NCI-H2227 (cell line): ENCODE measurements around the gene C1QTNF9.
"Not testable (repeated sequence)": the region's sequence is repeated elsewhere in the genome, so short reads cannot be mapped to it uniquely, and the experiment has no call there.

Source experiments
- DNase-seq: peaks from one replicate; lab custom pipeline; 2025; ENCODE audit not compliant: unreplicated experiment; lab: John Stamatoyannopoulos, UW

The C1QTNF9 gene

GRCh38 chr13:24359252-24359651 is 49.9 kb downstream of the C1QTNF9 start:
- not testable (repeated sequence) for DNase-seq

DNA sequence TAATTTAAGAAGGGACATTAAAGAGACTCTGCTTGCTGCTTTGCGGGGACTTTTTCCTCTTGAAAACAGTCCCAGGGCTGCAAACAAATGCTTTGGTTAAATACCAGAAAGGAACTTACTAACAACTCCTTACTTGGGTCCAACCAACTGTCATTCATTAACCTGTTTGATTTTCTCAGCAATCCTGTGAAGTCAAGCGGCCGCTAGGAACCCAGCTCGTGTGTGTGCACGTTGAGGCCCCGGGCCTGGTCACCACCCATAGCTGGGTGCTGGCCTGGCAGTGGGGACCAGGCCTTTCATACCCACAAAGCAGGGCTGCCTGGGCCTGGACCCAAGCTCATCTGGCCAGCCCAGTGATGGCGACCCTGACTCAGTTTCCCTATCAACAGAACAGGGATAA is 50.7 kb downstream of the C1QTNF9 start:
- DNase-seq = no peak

- no peak for DNase-seq
Measured at GRCh38 chr13:24361113-24361512, 51.7 kb downstream of the C1QTNF9 start.

- DNase-seq = no peak
Measured at GRCh38 chr13:24361852-24362366, 52.5 kb downstream of the C1QTNF9 start.

GRCh38 chr13:24362435-24362952 is 53.1 kb downstream of the C1QTNF9 start:
- DNase-seq = no peak

DNA sequence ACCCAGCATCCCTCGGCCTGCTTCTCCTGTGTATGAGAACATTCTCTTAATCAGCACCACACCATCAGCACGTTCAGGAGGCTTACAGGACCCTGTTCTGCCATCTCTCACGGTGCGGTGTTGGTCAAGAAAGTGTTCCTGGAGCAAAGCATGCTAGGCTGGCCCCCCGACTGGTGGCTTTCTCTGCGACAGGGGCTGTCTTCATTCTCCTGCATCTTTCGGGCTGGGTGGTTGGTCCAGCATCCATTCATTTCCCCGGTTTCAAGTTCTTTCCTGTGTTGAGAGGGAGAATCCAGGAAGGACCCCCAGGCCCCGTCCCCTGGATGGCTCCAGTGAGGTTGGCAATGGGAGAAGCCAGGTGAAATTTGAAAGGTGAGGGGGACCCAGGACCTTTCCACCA is 55.8 kb downstream of the C1QTNF9 start:
- no peak for DNase-seq

GRCh38 chr13:24366315-24366714 is 56.9 kb downstream of the C1QTNF9 start:
- not testable (repeated sequence) for DNase-seq

GRCh38 chr13:24371273-24371672 is 61.9 kb downstream of the C1QTNF9 start:
- DNase-seq = not testable (repeated sequence)
